GM12801 (cell line): ENCODE measurements around the gene MYH11.

ENCODE experiments used
- CTCF ChIP-seq: IDR thresholded peaks from one replicate; pipeline ENCODE4 v1.5.1; 2011; ENCODE audit warnings: control low read depth; ENCODE audit not compliant: insufficient read length; ENCODE audit errors: extremely low read depth

Gene MYH11

GRCh38 chr16:15835136-15835878 is 21.5 kb downstream of the MYH11 start:
- no peak for TF ChIP-seq CTCF

- no peak for TF ChIP-seq CTCF
Measured at GRCh38 chr16:15834502-15834901, 22.3 kb downstream of the MYH11 start.

- TF ChIP-seq CTCF, result no peak
Measured at GRCh38 chr16:15833541-15833940, 23.3 kb downstream of the MYH11 start.

GRCh38 chr16:15832241-15832640 is 24.6 kb downstream of the MYH11 start:
- no peak for TF ChIP-seq CTCF

GRCh38 chr16:15830832-15831451 is 25.9 kb downstream of the MYH11 start:
- no peak for TF ChIP-seq CTCF

GRCh38 chr16:15829460-15829859 is 27.4 kb downstream of the MYH11 start:
- no peak for TF ChIP-seq CTCF

- TF ChIP-seq CTCF, result no peak
Measured at GRCh38 chr16:15827709-15828343, 29.0 kb downstream of the MYH11 start.
